Glomerular endothelial cell (primary cell): Measurements from ENCODE around the gene AADACL2. TPM values are rescaled to one million over a fixed set of nuclear protein-coding genes. Genes with fewer than 3 reads are reported as not detected.
"Not testable (repeated sequence)": the region's sequence is repeated elsewhere in the genome, so short reads cannot be mapped to it uniquely, and the experiment has no call there.

ENCODE experiments used
- DNase-seq: peaks from one replicate; pipeline ENCODE4 v3.0.0-alpha.2; 2011; ENCODE audit warnings: low read depth, low spot score; ENCODE audit errors: extremely low read depth
- total RNA-seq: library from RNA; depleted of rRNA; stranded (reverse); fragments of >200 nt; gene quantifications from 2 replicates; pipeline ENCODE4 v1.2.3, GENCODE V29; 2015

The AADACL2 gene
- not detected in 2 replicates for total RNA-seq

GRCh38 chr3:151733613-151734012 lies at the start of gene AADACL2:
Gene AADACL2, plus strand, starts transcription at chr3:151733927. Its CDS starts 109 bp downstream, at chr3:151734036.
- no peak for DNase-seq

GRCh38 chr3:151684094-151684493 lies 49.6 kb upstream of the AADACL2 start:
- no peak for DNase-seq

GRCh38 chr3:151686257-151686656 lies 47.5 kb upstream of the AADACL2 start:
- no peak for DNase-seq

DNA sequence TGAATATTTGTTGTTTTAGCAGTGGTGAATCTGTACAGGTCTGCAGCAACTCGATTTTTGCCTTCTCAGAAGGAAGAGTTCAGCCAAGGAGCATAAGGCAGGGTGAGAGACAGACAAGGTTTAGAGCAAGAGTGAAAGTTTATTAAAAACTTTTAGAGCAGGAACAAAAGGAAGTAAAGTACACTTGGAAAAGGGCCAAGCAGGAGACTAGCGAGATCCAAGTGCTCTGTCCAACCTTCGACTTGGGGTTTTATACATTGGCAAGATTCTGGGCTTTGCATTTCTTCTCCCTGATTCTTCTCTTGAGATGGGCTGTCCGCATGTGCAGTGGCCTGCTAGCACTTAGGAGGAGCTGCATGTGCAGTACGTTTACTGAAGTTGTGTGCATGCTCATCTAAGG lies 46.7 kb upstream of the AADACL2 start:
- no peak for DNase-seq

DNA sequence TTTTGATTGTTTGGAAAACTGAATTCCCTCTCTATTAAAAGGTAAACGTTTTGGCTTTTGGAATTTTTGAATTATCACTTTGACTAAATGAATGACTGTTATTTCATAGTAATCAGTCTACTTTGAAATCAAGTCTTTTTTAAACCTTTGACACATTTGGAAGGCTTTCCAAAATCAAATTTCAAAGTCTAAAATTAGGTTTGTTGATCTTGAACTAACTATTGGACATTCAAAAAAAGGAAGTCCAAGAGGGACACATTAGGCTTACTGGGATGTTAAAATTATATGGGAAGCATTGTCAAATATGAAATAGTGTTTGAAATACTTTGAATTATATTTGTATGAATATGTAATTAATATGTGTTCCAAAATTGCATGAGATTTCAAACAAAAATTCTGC lies 45.2 kb upstream of the AADACL2 start:
- no peak for DNase-seq

DNA sequence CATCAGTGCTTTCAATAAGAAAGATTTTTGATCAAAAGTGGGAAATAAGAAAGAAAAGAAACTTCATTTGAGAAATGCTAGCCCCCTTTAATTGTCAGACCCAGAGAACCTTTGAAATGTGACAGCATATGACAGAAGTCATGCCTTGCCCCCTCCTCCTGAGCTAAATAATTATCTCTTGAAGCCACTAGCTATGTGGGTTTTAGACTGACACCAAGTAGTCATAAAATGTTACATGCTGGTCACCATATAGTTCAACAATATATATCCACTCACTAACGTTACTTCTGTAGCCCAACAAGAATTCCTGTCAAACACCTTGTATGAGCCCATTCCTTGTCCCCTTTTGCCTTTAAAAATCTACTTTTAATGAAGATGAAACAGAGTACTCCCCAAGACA lies 43.1 kb upstream of the AADACL2 start:
- DNase-seq, result no peak

GRCh38 chr3:151697496-151697895 lies 36.2 kb upstream of the AADACL2 start:
- DNase-seq, result no peak

DNA sequence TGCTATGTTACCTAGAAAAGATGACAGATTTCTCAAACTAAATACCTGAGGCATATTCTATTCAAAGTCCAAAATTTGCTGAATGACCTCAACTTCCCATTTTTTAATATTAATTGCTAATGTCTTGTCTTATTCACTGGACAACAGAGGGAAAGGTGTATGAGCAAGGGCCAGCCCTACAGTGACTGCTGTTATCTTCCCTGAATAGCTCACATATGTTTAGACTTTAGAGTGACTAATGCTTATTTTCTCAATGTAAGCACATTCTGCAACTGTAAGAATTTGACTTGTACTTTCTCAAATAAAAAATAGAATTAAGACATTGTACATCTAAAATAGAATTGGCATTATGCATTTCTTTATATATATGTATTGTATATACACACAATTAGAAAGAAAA lies 26.5 kb upstream of the AADACL2 start:
- no peak for DNase-seq

DNA sequence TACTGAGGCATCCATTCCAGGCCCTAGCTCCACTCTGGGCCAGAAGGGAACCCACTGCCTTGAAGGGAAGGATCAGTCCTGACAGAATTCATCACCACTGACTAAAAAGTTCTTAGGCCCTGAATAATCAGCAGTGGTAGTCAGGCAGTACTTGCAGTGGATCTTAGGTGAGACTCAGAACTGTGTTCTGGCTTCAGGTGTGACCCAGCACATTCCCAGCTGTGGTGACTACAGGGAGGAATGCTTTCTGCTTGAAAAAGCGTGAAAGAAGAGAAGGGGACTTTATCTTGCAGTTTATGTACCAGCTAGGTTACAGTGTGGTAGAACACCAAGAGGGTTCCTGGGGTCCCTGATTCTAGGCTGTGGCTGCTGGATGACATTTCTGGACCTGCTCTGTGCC lies 24.9 kb upstream of the AADACL2 start:
- DNase-seq, result no peak

- no peak for DNase-seq
Observed at GRCh38 chr3:151709847-151710246, 23.9 kb upstream of the AADACL2 start.

DNA sequence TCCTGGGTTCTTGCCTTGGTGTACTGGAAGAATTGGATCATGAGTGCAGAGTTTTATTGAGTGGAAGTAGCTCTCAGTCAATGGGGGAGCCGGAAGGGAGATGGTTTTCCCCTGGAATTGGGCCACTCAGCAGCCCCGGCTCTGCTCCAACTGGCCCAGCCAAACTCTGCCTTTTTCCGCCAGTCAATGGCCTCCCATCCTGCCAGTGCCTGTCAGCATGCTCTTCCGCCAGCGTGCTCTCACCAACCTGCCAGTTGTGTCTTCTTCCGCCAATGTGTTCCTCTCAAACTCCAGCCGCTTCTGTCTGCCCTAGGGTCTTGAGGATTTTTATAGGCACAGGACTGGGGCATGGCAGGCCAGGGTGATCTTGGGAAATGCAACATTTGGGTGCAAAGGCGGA lies 12.4 kb upstream of the AADACL2 start:
- DNase-seq, result no peak

DNA sequence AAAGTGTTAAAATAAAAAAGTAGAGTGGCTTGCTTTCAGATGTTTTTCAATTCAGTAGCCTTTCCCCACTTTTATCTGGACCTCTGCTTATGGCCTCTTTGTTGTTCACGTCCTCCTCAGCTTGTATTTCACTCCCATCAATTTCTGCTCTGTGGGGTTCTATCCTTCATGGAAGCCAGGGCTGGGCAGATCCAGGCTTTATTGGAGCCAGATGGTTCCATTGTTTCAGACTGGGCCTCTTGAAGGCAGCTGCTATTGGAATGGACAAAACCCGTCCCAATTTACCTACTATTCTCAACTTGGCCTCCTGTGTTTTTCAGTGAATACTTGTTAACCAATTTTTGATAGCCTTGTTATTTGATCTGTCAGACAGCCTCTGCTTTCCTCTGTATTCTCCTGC lies 10.9 kb upstream of the AADACL2 start:
- DNase-seq, result no peak

GRCh38 chr3:151724576-151725562 lies 8.9 kb upstream of the AADACL2 start:
- no peak for DNase-seq

DNA sequence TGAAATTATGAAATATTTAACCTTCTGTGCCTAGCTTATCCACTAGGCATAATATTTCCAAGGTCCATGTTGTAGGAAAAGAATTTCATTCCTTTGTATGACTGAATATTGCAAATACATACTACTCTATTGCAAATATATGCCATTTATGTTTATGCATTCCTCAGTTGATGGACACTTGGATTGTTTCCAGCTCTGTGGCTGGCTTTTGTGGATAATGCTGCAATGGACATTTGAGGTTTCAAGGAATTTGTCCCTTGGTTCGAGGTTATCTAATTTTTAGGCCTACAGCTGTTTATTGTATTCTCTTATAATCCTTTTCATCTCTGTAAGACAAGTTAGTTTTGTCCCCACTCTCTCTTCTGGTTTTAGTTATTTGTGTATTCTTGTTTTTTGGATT lies 7.7 kb upstream of the AADACL2 start:
- no peak for DNase-seq

DNA sequence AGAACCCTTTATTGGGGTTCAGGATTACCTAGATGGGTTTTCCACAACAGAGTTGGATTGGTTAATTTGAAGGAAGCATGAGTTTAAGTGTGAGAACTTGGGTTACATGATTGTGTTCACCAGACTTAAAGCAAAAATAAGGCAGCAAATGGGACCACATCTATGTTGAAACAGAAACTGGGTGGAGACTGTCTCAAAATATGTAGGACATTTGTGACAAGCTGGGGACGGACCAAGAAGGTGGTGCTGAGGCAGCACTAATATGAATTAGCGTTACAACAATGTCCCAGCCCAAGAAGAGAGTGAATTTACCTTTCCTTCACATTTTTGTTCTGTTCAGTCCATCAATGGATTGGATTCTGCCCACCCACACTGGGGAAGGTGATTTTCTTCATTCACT lies 866 bp upstream of the AADACL2 start:
- DNase-seq, result no peak

- no peak for DNase-seq
Observed at GRCh38 chr3:151740581-151740980, 6.9 kb downstream of the AADACL2 start.

DNA sequence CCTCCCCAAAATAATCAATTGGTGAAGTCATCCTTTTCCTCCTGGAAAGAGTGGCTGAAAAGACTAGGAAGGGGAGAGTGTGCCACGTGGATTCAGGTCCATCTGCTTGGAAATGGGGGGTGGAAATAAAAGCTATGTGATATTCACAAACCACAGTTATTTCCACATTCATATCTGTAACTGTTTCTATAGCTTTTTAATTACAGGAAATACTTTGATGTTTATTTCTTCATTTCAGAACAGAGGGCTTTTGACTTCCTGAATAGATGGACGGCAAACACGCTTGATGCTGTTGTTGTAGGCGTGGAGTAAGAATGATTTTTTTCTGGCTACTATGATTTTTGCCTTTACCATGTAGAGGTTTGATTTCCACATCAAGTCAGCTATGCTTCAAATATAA lies 10.1 kb downstream of the AADACL2 start:
- DNase-seq, result no peak

DNA sequence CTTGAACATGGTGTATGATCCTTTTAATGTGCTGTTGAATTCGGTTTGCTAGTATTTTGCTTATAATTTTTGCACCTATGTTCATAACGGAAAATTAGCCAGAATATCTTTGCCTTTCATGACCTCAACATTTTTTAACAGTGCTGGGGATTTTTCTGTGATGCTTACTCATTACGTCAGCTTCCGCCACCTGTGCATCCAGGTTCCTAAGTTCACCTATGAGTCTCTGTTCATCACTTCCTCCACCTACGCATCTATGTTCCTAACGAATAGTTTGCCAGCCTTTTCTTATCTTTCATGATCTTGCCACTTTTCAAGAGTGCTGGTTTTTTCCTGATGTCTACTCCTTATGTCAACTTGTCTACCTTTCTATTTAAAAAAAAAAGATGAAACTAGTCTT lies 16.5 kb downstream of the AADACL2 start:
- DNase-seq, result no peak

GRCh38 chr3:151750678-151751077 lies 17.0 kb downstream of the AADACL2 start:
- DNase-seq, result no peak

DNA sequence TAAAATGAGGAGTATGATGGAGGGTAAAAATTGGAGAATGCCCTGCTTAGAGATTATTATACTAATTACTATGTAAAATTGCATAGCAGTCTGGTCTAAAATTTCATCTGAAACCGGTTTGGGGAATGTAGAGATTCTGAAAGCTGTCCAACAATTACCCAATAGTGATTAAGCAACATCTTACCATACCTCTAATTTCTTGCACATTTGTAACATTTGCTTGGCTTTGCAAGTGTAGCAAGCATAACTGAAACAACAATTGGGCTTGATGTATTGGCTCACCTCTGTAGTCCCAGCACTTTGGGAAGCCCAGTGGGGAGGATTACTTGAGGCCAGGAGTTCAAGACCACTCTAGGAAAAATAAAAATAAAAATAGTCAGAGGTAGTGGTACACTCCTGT lies 17.4 kb downstream of the AADACL2 start:
- no peak for DNase-seq

- no peak for DNase-seq
Observed at GRCh38 chr3:151753846-151754245, 20.1 kb downstream of the AADACL2 start.

DNA sequence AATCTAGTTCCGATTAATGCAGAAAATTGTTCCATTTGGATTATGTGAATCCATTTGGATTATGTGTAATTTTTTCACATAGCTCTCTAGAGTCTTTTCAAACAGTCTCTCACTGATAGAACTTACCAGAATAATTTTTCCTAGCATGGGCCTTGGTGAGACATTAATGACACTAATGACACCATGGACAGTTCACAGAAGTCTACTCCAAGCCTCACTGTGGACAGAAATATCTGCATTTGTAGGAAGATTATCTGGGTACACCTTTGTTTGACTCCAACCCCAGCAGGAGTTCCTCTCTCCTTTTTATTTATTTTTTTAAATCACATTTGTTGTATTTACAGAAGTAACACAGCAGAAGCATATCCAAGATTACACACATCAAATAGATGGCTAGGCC lies 27.9 kb downstream of the AADACL2 start:
- DNase-seq, result no peak

DNA sequence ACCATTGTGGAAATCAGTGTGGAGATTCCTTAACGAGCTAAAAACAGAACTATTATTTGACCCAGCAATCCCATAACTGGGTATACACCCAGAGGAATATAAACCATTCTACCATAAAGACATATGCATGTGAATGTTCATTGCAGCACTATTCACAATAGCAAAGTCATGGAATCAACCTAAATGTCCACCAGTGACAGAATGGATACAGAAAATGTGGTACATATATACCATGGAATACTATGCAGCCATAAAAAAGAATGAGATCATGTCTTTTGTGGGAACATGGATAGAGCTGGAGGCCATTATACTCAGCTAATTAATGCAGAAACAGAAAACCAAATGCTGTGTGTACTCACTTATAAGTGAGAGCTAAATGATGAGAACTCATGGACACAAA lies 31.0 kb downstream of the AADACL2 start:
- not testable (repeated sequence) for DNase-seq
